Panc1 (cell line): ENCODE results near the gene PPM1M. TPM values are rescaled to one million over a fixed set of nuclear protein-coding genes. Genes with fewer than 3 reads are reported as not detected.

Experiments used
- ATAC-seq: fragments of 200-7000 bp; cut with Tn5 transposase; 2 replicates; pipeline ENCODE4 v1.9.1; 2020; ENCODE audit warnings: mild to moderate bottlenecking, moderate library complexity
- BruUV-seq: library from RNA; stranded (reverse); fragments of 400-500 nt; replicated peaks from 2 replicates; lab custom pipeline; 2021; lab: Mats Ljungman, UMichigan
- CTCF ChIA-PET: fragments of 300-600 bp; sonication (Branson Sonifier 250); formaldehyde crosslinking; loops from one replicate; lab custom pipeline; 2022; ENCODE audit warnings: antibody characterized with exemption; lab: Charles Lee
- POLR2A ChIA-PET: fragments of 300-600 bp; sonication (Branson Sonifier 250); formaldehyde crosslinking; loops from one replicate; lab custom pipeline; 2022; ENCODE audit warnings: antibody characterized with exemption; lab: Charles Lee
- DNase-seq: peaks from one replicate; pipeline ENCODE4 v3.0.0-alpha.2; 2010; ENCODE audit warnings: low read depth, low spot score
- H3K27ac ChIP-seq: 2 replicates; pipeline ENCODE4 v1.5.1; 2011; ENCODE audit warnings: mild to moderate bottlenecking, low read length, inconsistent platforms
- H3K27me3 ChIP-seq: fragments of 200-500 bp; sonication (Bioruptor generic); 2 replicates; pipeline ENCODE4 v1.6.0; 2014; ENCODE audit warnings: low read length, inconsistent platforms; ENCODE audit not compliant: control insufficient read depth, insufficient read depth
- H3K36me3 ChIP-seq: fragments of 200-500 bp; sonication (Bioruptor generic); 2 replicates; pipeline ENCODE4 v1.5.1; 2014; ENCODE audit warnings: inconsistent platforms, mild to moderate bottlenecking, low read length, moderate library complexity; ENCODE audit not compliant: control insufficient read depth, insufficient read depth
- H3K4me1 ChIP-seq: 2 replicates; pipeline ENCODE4 v1.5.1; 2011; ENCODE audit warnings: inconsistent platforms, mild to moderate bottlenecking, low read length, moderate library complexity; ENCODE audit not compliant: control insufficient read depth, insufficient read depth
- H3K4me3 ChIP-seq, 2 experiments: 2 replicates each; pipeline ENCODE4 v1.5.1; 2011 to 2012; ENCODE audit warnings: low read depth in 2 of 2, low read length in 2 of 2, mild to moderate bottlenecking in 2 of 2, inconsistent platforms in 1 of 2, moderate library complexity in 1 of 2
- H3K9me3 ChIP-seq: fragments of 200-500 bp; sonication (Bioruptor generic); 2 replicates; pipeline ENCODE4 v1.5.1; 2014; ENCODE audit warnings: low read depth, mild to moderate bottlenecking, inconsistent platforms, low read length, moderate library complexity; ENCODE audit not compliant: control insufficient read depth, insufficient read depth
- CTCF ChIP-seq: fragments of 450-650 bp; IDR thresholded peaks from 2 replicates; pipeline ENCODE4 v1.5.1; 2017; ENCODE audit warnings: mild to moderate bottlenecking
- POLR2AphosphoS5 ChIP-seq: IDR thresholded peaks from 2 replicates; pipeline ENCODE4 v1.6.1; 2012; ENCODE audit warnings: mild to moderate bottlenecking, low read depth, low read length, moderate library complexity
- REST ChIP-seq, 2 experiments: IDR thresholded peaks; 2 replicates each; pipeline ENCODE4 v1.6.1; 2011 to 2012; ENCODE audit warnings: low read depth in 2 of 2, control low read depth in 1 of 2, low read length in 1 of 2, mild to moderate bottlenecking in 1 of 2, moderate library complexity in 1 of 2; ENCODE audit not compliant: insufficient read depth in 1 of 2
- SIN3A ChIP-seq: IDR thresholded peaks from 2 replicates; pipeline ENCODE4 v1.6.1; 2012; ENCODE audit warnings: low read depth, mild to moderate bottlenecking, low read length, moderate library complexity, borderline replicate concordance; ENCODE audit not compliant: insufficient read depth
- TCF7L2 ChIP-seq: IDR thresholded peaks from 2 replicates; pipeline ENCODE4 v1.6.1; 2011; ENCODE audit warnings: mild to moderate bottlenecking, low read depth, low read length, inconsistent platforms
- in situ Hi-C: cut with HindIII; loops from 2 replicates; pipeline ENCODE4 v1.10.0; 2016; ENCODE audit warnings: low sequenced_read_pairs, low pct_unique_long_range_greater_than_20kb
- intact Hi-C: fragments of 100-400 bp; cut with micrococcal nuclease; formaldehyde crosslinking; loops from one replicate; pipeline ENCODE4 v1.10.0; 2022; ENCODE audit not compliant: unreplicated experiment
- total RNA-seq: library from RNA; stranded (reverse); gene quantifications from one replicate; pipeline ENCODE4 v1.2.1, GENCODE V29; 2021; ENCODE audit not compliant: unreplicated experiment

Gene PPM1M
- total RNA-seq, 1 experiment from 2014 or later = 9.7 TPM

GRCh38 chr3:52250122-52250521 is 4.6 kb downstream of the PPM1M start:
- H3K36me3 ChIP-seq = peaks cover 4% of the 10 kb centered on the region
- H3K9me3 ChIP-seq = no peaks in the 10 kb centered on the region
- H3K27me3 ChIP-seq = no peaks in the 10 kb centered on the region
- intact Hi-C loops (no loop called here), in situ Hi-C loops (no loop called here)
- no peak overlapping the region for H3K27ac ChIP-seq
- H3K4me3 ChIP-seq = no peak overlapping the region
- no peaks in the 10 kb centered on the region; the same call in 1 of the 2 replicates for H3K4me1 ChIP-seq
- TF ChIP-seq CTCF (no peak), POLR2AphosphoS5 (0 out of 2 replicates have a peak, but pooled peaks have one; percentile 13)
- DNase-seq = no peak
- no TSS peak for BruUV-seq
- no peak for ATAC-seq
- ChIA-PET POLR2A (no interaction called here), CTCF (no interaction called here)

- no peak for ATAC-seq
- peaks cover 17% of the 10 kb centered on the region for H3K36me3 ChIP-seq
These were observed 8.1 kb downstream of the PPM1M start for GRCh38 chr3:52253314-52254304.

More at GRCh38 chr3:52253314-52254304, 8.1 kb downstream of the PPM1M start:
- no TSS peak for BruUV-seq
- Histone ChIP-seq H3K27ac (no peak overlapping the region), H3K4me1 (no peaks in the 10 kb centered on the region), H3K4me3 (no peak overlapping the region), H3K9me3 (no peaks in the 10 kb centered on the region), H3K27me3 (no peaks in the 10 kb centered on the region)
- POLR2A ChIA-PET = no interaction called here
- CTCF ChIA-PET = no interaction called here
- no peak for TF ChIP-seq CTCF
- TF ChIP-seq POLR2AphosphoS5 = no peak
- no peak for TF ChIP-seq REST (IDR thresholded peaks at IDR 0.05; ENCODE audit: insufficient read depth in 1 of 2, low read depth in 2 of 2, low read length in 1 of 2)
- no peak for TF ChIP-seq TCF7L2
- no peak for TF ChIP-seq SIN3A
- no peak for DNase-seq
- intact Hi-C loops = no loop called here
- in situ Hi-C loops = no loop called here
